ENCODE results near the gene MTMR12.

The MTMR12 gene

GRCh38 chr5:32279223-32279622, 33.5 kb downstream of the MTMR12 start:
- Histone ChIP-seq H3K4me1 (ENCODE audit: control insufficient read depth, insufficient read depth, low read length, poor library complexity, severe bottlenecking) (peaks cover 5% of the 10 kb centered on the region), H3K36me3 (ENCODE audit: control insufficient read depth, insufficient read depth, low read length) (peaks cover 3% of the 10 kb centered on the region), H3K4me3 (ENCODE audit: insufficient read depth, low read depth, low read length, poor library complexity, severe bottlenecking) (no peak overlapping the region), H3K27me3 (replicated peaks; ENCODE audit: control insufficient read depth, insufficient read depth, low read length, poor library complexity, severe bottlenecking) (no peaks in the 10 kb centered on the region), H3K27ac (ENCODE audit: insufficient read depth, low read length, poor library complexity, severe bottlenecking) (no peak overlapping the region), H3K9me3 (ENCODE audit: control insufficient read depth, low read length) (no peaks in the 10 kb centered on the region)
- no peak for DNase-seq

GRCh38 chr5:32278406-32278805, 34.3 kb downstream of the MTMR12 start:
- no peak overlapping the region for H3K27ac ChIP-seq (ENCODE audit: insufficient read depth, low read length, poor library complexity, severe bottlenecking)
- no peak for DNase-seq

GRCh38 chr5:32277798-32278197, 34.9 kb downstream of the MTMR12 start:
- no peaks in the 10 kb centered on the region for H3K27me3 ChIP-seq (replicated peaks; ENCODE audit: control insufficient read depth, insufficient read depth, low read length, poor library complexity, severe bottlenecking)
- peaks cover 17% of the 10 kb centered on the region for H3K36me3 ChIP-seq (ENCODE audit: control insufficient read depth, insufficient read depth, low read length)
- no peaks in the 10 kb centered on the region for H3K9me3 ChIP-seq (ENCODE audit: control insufficient read depth, low read length)
- no peak for DNase-seq
- peaks cover 5% of the 10 kb centered on the region for H3K4me1 ChIP-seq (ENCODE audit: control insufficient read depth, insufficient read depth, low read length, poor library complexity, severe bottlenecking)
- H3K27ac ChIP-seq (ENCODE audit: insufficient read depth, low read length, poor library complexity, severe bottlenecking) = no peak overlapping the region
- no peak overlapping the region for H3K4me3 ChIP-seq (ENCODE audit: insufficient read depth, low read depth, low read length, poor library complexity, severe bottlenecking)

More at GRCh38 chr5:32278406-32278805, 34.3 kb downstream of the MTMR12 start:
- no peaks in the 10 kb centered on the region for H3K27me3 ChIP-seq (replicated peaks; ENCODE audit: control insufficient read depth, insufficient read depth, low read length, poor library complexity, severe bottlenecking)
- peaks cover 11% of the 10 kb centered on the region for H3K36me3 ChIP-seq (ENCODE audit: control insufficient read depth, insufficient read depth, low read length)
- H3K4me1 ChIP-seq (ENCODE audit: control insufficient read depth, insufficient read depth, low read length, poor library complexity, severe bottlenecking) = peaks cover 5% of the 10 kb centered on the region
- no peak overlapping the region for H3K4me3 ChIP-seq (ENCODE audit: insufficient read depth, low read depth, low read length, poor library complexity, severe bottlenecking)
- H3K9me3 ChIP-seq (ENCODE audit: control insufficient read depth, low read length) = no peaks in the 10 kb centered on the region

GRCh38 chr5:32276173-32276853, 36.4 kb downstream of the MTMR12 start:
- no peaks in the 10 kb centered on the region for H3K9me3 ChIP-seq (ENCODE audit: control insufficient read depth, low read length)
- H3K27ac ChIP-seq (ENCODE audit: insufficient read depth, low read length, poor library complexity, severe bottlenecking) = no peak overlapping the region
- peaks cover 28% of the 10 kb centered on the region for H3K36me3 ChIP-seq (ENCODE audit: control insufficient read depth, insufficient read depth, low read length)
- no peak overlapping the region for H3K4me3 ChIP-seq (ENCODE audit: insufficient read depth, low read depth, low read length, poor library complexity, severe bottlenecking)
- DNase-seq = no peak
- peaks cover 5% of the 10 kb centered on the region for H3K4me1 ChIP-seq (ENCODE audit: control insufficient read depth, insufficient read depth, low read length, poor library complexity, severe bottlenecking)
- H3K27me3 ChIP-seq (replicated peaks; ENCODE audit: control insufficient read depth, insufficient read depth, low read length, poor library complexity, severe bottlenecking) = no peaks in the 10 kb centered on the region

DNA sequence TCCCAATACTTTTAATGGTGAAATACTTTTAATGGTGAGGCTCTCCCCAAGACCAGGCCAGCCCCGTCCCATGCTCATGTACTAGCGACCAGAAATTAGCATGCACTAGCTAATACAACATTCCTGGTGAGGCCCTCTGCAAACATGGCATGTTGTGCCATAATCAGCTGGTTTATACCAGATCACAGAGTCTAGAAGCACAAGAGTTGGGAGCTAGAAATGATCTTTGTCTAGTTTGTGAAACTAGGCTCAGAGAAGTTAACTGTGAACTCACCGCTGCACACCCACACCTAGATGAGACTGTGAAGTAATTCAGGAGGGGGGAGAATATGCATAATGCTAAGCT, 37.4 kb downstream of the MTMR12 start:
- no peaks in the 10 kb centered on the region for H3K9me3 ChIP-seq (ENCODE audit: control insufficient read depth, low read length)
- DNase-seq = no peak
- no peaks in the 10 kb centered on the region for H3K27me3 ChIP-seq (replicated peaks; ENCODE audit: control insufficient read depth, insufficient read depth, low read length, poor library complexity, severe bottlenecking)
- H3K4me3 ChIP-seq (ENCODE audit: insufficient read depth, low read depth, low read length, poor library complexity, severe bottlenecking) = no peak overlapping the region
- H3K36me3 ChIP-seq (ENCODE audit: control insufficient read depth, insufficient read depth, low read length) = peaks cover 38% of the 10 kb centered on the region
- H3K27ac ChIP-seq (ENCODE audit: insufficient read depth, low read length, poor library complexity, severe bottlenecking) = no peak overlapping the region
- peaks cover 5% of the 10 kb centered on the region for H3K4me1 ChIP-seq (ENCODE audit: control insufficient read depth, insufficient read depth, low read length, poor library complexity, severe bottlenecking)

DNA sequence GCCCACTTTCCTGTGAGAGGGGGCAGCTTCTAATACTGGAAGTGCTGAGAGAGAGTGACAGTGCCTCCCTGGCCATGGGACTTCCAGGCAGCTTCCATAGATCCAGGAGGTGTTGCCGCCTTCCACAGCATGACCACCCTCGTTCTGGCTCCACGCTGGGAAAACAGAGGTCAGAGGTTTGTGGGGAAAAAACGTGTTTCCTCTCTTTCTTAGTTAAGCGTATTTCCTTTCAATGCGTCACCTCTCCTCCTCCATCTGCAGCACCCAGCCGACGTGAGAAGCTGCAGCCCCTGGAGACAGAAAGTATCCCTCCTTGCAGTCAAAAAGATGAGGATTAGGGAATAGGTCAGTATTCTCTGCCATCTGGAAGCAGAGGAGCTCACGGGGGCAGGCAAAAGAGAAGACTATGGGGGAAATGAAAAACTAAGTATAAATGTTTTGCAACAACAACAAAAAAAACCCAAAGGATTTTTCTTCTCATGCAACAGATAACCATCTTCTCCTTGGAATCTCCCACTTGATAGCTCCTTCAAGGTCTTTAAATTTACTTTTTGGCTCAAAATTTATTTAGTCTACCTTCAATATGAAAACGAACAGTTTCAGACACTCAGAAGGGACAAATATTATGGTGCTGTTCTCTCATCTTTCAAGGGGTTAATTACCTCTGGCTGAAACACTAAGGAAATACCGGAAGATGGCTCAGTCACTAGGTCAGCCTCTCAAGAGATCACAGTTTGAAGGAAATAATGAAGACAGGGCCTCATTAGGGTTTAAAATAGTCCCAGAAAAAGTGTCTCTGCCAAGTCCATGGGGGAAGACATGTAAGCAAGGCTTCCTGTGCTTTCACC, 38.0 kb downstream of the MTMR12 start:
- Histone ChIP-seq H3K27ac (ENCODE audit: insufficient read depth, low read length, poor library complexity, severe bottlenecking) (no peak overlapping the region), H3K9me3 (ENCODE audit: control insufficient read depth, low read length) (no peaks in the 10 kb centered on the region), H3K27me3 (replicated peaks; ENCODE audit: control insufficient read depth, insufficient read depth, low read length, poor library complexity, severe bottlenecking) (no peaks in the 10 kb centered on the region), H3K36me3 (ENCODE audit: control insufficient read depth, insufficient read depth, low read length) (peaks cover 40% of the 10 kb centered on the region), H3K4me1 (ENCODE audit: control insufficient read depth, insufficient read depth, low read length, poor library complexity, severe bottlenecking) (peaks cover 5% of the 10 kb centered on the region), H3K4me3 (ENCODE audit: insufficient read depth, low read depth, low read length, poor library complexity, severe bottlenecking) (no peak overlapping the region)
- no peak for DNase-seq

DNA sequence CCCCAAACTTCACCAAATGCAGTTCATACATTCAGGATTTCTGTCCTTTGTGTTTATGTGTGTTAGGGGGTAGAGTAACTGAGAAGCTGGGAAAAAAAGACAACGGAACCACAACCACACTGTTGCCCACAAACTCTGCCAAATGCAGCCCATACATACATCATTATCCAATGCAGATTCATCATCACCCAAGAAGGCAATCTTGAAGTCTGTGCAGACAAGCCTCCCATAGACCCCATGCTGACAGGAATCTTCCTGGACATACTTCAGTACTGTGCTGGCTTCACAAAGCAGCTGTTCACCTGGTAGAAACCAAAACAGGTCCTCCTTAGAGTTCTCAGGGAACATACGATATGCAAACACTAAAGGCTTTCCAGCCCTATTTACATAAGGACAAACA, 38.9 kb downstream of the MTMR12 start:
- Histone ChIP-seq H3K36me3 (ENCODE audit: control insufficient read depth, insufficient read depth, low read length) (peaks cover 40% of the 10 kb centered on the region), H3K9me3 (ENCODE audit: control insufficient read depth, low read length) (no peaks in the 10 kb centered on the region), H3K4me3 (ENCODE audit: insufficient read depth, low read depth, low read length, poor library complexity, severe bottlenecking) (no peak overlapping the region), H3K4me1 (ENCODE audit: control insufficient read depth, insufficient read depth, low read length, poor library complexity, severe bottlenecking) (peaks cover 5% of the 10 kb centered on the region), H3K27ac (ENCODE audit: insufficient read depth, low read length, poor library complexity, severe bottlenecking) (no peak overlapping the region), H3K27me3 (replicated peaks; ENCODE audit: control insufficient read depth, insufficient read depth, low read length, poor library complexity, severe bottlenecking) (no peaks in the 10 kb centered on the region)
- DNase-seq = no peak

GRCh38 chr5:32272746-32273145, 40.0 kb downstream of the MTMR12 start:
- no peak for DNase-seq
- peaks cover 46% of the 10 kb centered on the region for H3K36me3 ChIP-seq (ENCODE audit: control insufficient read depth, insufficient read depth, low read length)
- no peaks in the 10 kb centered on the region for H3K27me3 ChIP-seq (replicated peaks; ENCODE audit: control insufficient read depth, insufficient read depth, low read length, poor library complexity, severe bottlenecking)
- H3K4me1 ChIP-seq (ENCODE audit: control insufficient read depth, insufficient read depth, low read length, poor library complexity, severe bottlenecking) = peaks cover 5% of the 10 kb centered on the region
- no peak overlapping the region for H3K27ac ChIP-seq (ENCODE audit: insufficient read depth, low read length, poor library complexity, severe bottlenecking)
- H3K9me3 ChIP-seq (ENCODE audit: control insufficient read depth, low read length) = no peaks in the 10 kb centered on the region
- no peak overlapping the region for H3K4me3 ChIP-seq (ENCODE audit: insufficient read depth, low read depth, low read length, poor library complexity, severe bottlenecking)

GRCh38 chr5:32270946-32271345, 41.8 kb downstream of the MTMR12 start:
- Histone ChIP-seq H3K4me1 (ENCODE audit: control insufficient read depth, insufficient read depth, low read length, poor library complexity, severe bottlenecking) (no peaks in the 10 kb centered on the region), H3K27ac (ENCODE audit: insufficient read depth, low read length, poor library complexity, severe bottlenecking) (no peak overlapping the region), H3K36me3 (ENCODE audit: control insufficient read depth, insufficient read depth, low read length) (peaks cover 62% of the 10 kb centered on the region), H3K4me3 (ENCODE audit: insufficient read depth, low read depth, low read length, poor library complexity, severe bottlenecking) (no peak overlapping the region), H3K27me3 (replicated peaks; ENCODE audit: control insufficient read depth, insufficient read depth, low read length, poor library complexity, severe bottlenecking) (no peaks in the 10 kb centered on the region), H3K9me3 (ENCODE audit: control insufficient read depth, low read length) (no peaks in the 10 kb centered on the region)
- no peak for DNase-seq

DNA sequence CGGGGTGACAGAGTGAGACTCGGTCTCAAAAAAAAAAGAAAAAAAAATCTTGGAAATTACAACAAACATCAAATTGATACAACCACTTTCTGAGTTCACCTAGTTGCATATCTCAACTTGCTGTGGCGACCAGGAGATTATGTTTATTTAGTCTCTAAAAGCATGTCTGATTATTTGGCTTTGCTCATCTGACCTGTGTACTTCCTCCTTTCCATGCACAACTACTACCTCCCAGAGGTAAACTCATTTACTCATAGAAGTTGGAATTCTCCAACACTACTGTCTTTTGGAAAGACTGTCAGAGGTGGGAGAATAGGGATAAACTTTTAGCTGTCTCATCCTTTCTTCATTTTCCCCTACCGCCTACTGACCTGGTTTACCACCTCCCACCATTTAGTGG, 42.6 kb downstream of the MTMR12 start:
- Histone ChIP-seq H3K4me1 (ENCODE audit: control insufficient read depth, insufficient read depth, low read length, poor library complexity, severe bottlenecking) (no peaks in the 10 kb centered on the region), H3K9me3 (ENCODE audit: control insufficient read depth, low read length) (no peaks in the 10 kb centered on the region), H3K36me3 (ENCODE audit: control insufficient read depth, insufficient read depth, low read length) (peaks cover 62% of the 10 kb centered on the region), H3K4me3 (ENCODE audit: insufficient read depth, low read depth, low read length, poor library complexity, severe bottlenecking) (no peak overlapping the region), H3K27me3 (replicated peaks; ENCODE audit: control insufficient read depth, insufficient read depth, low read length, poor library complexity, severe bottlenecking) (no peaks in the 10 kb centered on the region), H3K27ac (ENCODE audit: insufficient read depth, low read length, poor library complexity, severe bottlenecking) (no peak overlapping the region)
- DNase-seq = no peak
